Stomach smooth muscle (tissue), 2 donors: ENCODE data around the gene CHCHD6.

Experiments used
- H3K27ac ChIP-seq: one replicate; pipeline ENCODE4 v1.7.0; 2013; ENCODE audit warnings: mild to moderate bottlenecking, low read length, inconsistent platforms
- H3K27me3 ChIP-seq, 2 donors: one replicate each; pipeline ENCODE4 v1.7.0; 2013; ENCODE audit warnings: low read length in 2 of 2; ENCODE audit not compliant: insufficient read depth in 2 of 2, control insufficient read depth in 1 of 2
- H3K36me3 ChIP-seq, 2 donors: one replicate each; pipeline ENCODE4 v1.7.0; 2013; ENCODE audit warnings: low read length in 2 of 2; ENCODE audit not compliant: control insufficient read depth in 2 of 2, insufficient read depth in 2 of 2
- H3K4me1 ChIP-seq: one replicate; pipeline ENCODE4 v1.7.0; 2013; ENCODE audit warnings: low read length; ENCODE audit not compliant: control insufficient read depth, insufficient read depth
- H3K4me3 ChIP-seq, 2 donors: one replicate each; pipeline ENCODE4 v1.7.0; 2013; ENCODE audit warnings: low read length in 2 of 2
- H3K9ac ChIP-seq, 2 donors: one replicate each; pipeline ENCODE4 v1.7.0; 2013; ENCODE audit warnings: low read length in 2 of 2, mild to moderate bottlenecking in 1 of 2
- H3K9me3 ChIP-seq, 2 donors: one replicate each; pipeline ENCODE4 v1.7.0; 2013; ENCODE audit warnings: low read length in 2 of 2; ENCODE audit not compliant: control insufficient read depth in 2 of 2
- donor health status: healthy.
- donor health status: Pancreatic carcinoma.

Gene CHCHD6

DNA sequence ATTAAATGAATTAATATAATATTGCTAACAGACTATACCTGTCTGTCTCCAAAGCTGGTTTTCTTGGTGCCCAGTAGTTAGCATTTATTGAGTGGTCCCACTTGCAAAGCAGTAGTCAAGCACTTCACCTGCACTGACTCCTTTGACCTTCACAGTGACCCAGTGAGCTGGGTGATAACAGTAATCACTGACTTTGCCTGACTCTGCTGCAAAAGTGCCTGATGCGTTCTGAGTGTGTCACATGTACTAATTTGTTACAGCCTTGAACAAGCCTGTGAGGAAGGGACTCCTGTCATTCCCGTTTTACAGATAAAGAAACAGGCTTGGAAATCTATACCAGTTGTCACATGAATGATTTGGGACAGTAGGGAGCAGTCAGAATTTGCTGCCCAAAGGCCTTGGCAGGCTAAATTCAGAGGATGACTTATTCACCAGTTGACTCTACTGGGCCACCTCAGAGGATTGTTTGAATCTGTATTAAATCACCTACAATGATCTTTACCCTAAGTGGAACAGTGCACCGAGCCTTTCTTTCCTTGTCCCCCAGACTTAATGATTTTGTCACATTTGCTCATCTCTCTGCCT is 162.2 kb downstream of the CHCHD6 start:
- no peak overlapping the region for H3K27ac ChIP-seq
- no peaks in the 10 kb centered on the region for H3K36me3 ChIP-seq
- H3K9ac ChIP-seq: no peak overlapping the region
- H3K4me1 ChIP-seq: no peaks in the 10 kb centered on the region
- H3K27me3 ChIP-seq: no peaks in the 10 kb centered on the region
- H3K4me3 ChIP-seq: no peak overlapping the region
- no peaks in the 10 kb centered on the region for H3K9me3 ChIP-seq

GRCh38 chr3:126867190-126867862 is 163.3 kb downstream of the CHCHD6 start:
- Histone ChIP-seq H3K27ac (no peak overlapping the region), H3K36me3 (no peaks in the 10 kb centered on the region), H3K9me3 (no peaks in the 10 kb centered on the region), H3K4me3 (no peak overlapping the region), H3K27me3 (no peaks in the 10 kb centered on the region), H3K9ac (no peak overlapping the region), H3K4me1 (no peaks in the 10 kb centered on the region)

DNA sequence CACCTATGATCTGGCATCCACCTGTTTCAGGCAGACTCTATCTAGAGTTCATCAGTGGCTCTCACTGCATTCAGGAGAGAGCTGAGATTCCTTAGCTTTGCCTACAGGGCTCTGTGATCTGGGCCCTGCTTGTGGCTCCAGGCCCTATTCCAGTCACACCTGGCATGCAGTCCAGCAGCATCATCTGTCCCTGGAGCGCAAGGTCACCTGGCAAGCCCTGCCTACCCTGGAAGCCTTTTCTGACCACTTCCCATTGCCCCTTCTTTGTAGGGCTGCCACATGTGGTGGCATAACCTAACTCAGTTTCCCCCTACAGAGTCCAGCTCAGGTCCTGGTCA is 163.8 kb downstream of the CHCHD6 start:
- no peak overlapping the region for H3K4me3 ChIP-seq
- no peaks in the 10 kb centered on the region for H3K27me3 ChIP-seq
- H3K9ac ChIP-seq: no peak overlapping the region
- H3K36me3 ChIP-seq: no peaks in the 10 kb centered on the region
- no peaks in the 10 kb centered on the region for H3K4me1 ChIP-seq
- no peak overlapping the region for H3K27ac ChIP-seq
- no peaks in the 10 kb centered on the region for H3K9me3 ChIP-seq

DNA sequence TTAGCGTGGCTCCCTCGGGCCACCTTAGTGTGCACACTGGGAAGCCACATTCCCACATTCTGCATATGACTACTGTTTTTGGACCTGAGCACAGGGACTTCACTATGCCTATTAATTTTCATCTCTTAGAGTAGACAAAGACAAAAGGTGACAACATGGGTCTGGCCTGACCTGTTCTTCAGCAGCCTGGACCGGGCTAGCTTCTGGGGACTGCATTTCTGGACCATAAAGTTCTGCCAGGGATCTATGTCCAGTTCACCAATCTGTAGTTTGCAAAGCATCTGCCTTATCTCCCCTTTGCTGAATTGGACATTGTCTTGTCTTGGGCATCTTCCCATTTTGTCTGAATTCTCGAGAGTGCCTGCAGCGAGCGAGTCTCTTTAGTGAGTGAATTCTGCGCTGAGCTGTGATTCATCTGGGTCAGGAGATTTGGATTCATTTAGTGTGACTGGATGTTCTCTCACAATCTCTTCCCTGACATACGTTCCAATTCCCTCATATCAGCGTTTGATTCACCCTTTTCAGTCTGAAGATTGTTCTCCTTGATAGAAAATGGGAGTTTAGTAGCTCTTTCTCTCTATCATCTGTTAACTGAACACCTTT is 166.7 kb downstream of the CHCHD6 start:
- Histone ChIP-seq H3K4me1 (no peaks in the 10 kb centered on the region), H3K9ac (no peak overlapping the region), H3K9me3 (no peaks in the 10 kb centered on the region), H3K4me3 (no peak overlapping the region), H3K36me3 (no peaks in the 10 kb centered on the region), H3K27me3 (no peaks in the 10 kb centered on the region), H3K27ac (no peak overlapping the region)

- Histone ChIP-seq H3K27me3 (no peaks in the 10 kb centered on the region), H3K9ac (no peak overlapping the region)
Observed at GRCh38 chr3:126872701-126873342, 168.8 kb downstream of the CHCHD6 start.

GRCh38 chr3:126873416-126873815 is 169.4 kb downstream of the CHCHD6 start:
- Histone ChIP-seq H3K9ac (no peak overlapping the region), H3K4me1 (no peaks in the 10 kb centered on the region), H3K27ac (no peak overlapping the region), H3K9me3 (no peaks in the 10 kb centered on the region), H3K27me3 (no peaks in the 10 kb centered on the region), H3K4me3 (no peak overlapping the region), H3K36me3 (no peaks in the 10 kb centered on the region)

More at GRCh38 chr3:126872701-126873342, 168.8 kb downstream of the CHCHD6 start:
- no peak overlapping the region for H3K27ac ChIP-seq
- no peak overlapping the region for H3K4me3 ChIP-seq
- no peaks in the 10 kb centered on the region for H3K4me1 ChIP-seq
- no peaks in the 10 kb centered on the region for H3K36me3 ChIP-seq
- H3K9me3 ChIP-seq: no peaks in the 10 kb centered on the region

- Histone ChIP-seq H3K4me1 (peaks cover 4% of the 10 kb centered on the region), H3K9ac (no peak overlapping the region), H3K36me3 (no peaks in the 10 kb centered on the region), H3K27me3 (no peaks in the 10 kb centered on the region), H3K9me3 (no peaks in the 10 kb centered on the region), H3K27ac (no peak overlapping the region), H3K4me3 (no peak overlapping the region)
Observed at GRCh38 chr3:126878664-126879063, 174.6 kb downstream of the CHCHD6 start.

- Histone ChIP-seq H3K9me3 (no peaks in the 10 kb centered on the region), H3K4me1 (peaks cover 4% of the 10 kb centered on the region), H3K27me3 (no peaks in the 10 kb centered on the region), H3K4me3 (no peak overlapping the region), H3K27ac (no peak overlapping the region), H3K36me3 (no peaks in the 10 kb centered on the region), H3K9ac (no peak overlapping the region)
Observed at GRCh38 chr3:126880901-126881300, 176.9 kb downstream of the CHCHD6 start.

GRCh38 chr3:126881861-126882260 is 177.8 kb downstream of the CHCHD6 start:
- no peak overlapping the region for H3K4me3 ChIP-seq
- no peak overlapping the region for H3K9ac ChIP-seq
- peaks cover 4% of the 10 kb centered on the region for H3K4me1 ChIP-seq
- H3K36me3 ChIP-seq: no peaks in the 10 kb centered on the region
- no peak overlapping the region for H3K27ac ChIP-seq
- H3K9me3 ChIP-seq: no peaks in the 10 kb centered on the region
- no peaks in the 10 kb centered on the region for H3K27me3 ChIP-seq

GRCh38 chr3:126883241-126883640 is 179.2 kb downstream of the CHCHD6 start:
- Histone ChIP-seq H3K9me3 (no peaks in the 10 kb centered on the region), H3K4me1 (peaks cover 4% of the 10 kb centered on the region), H3K9ac (no peak overlapping the region), H3K36me3 (no peaks in the 10 kb centered on the region), H3K27ac (no peak overlapping the region), H3K4me3 (no peak overlapping the region), H3K27me3 (no peaks in the 10 kb centered on the region)

- Histone ChIP-seq H3K4me3 (no peak overlapping the region), H3K27ac (no peak overlapping the region), H3K9me3 (no peaks in the 10 kb centered on the region), H3K36me3 (no peaks in the 10 kb centered on the region), H3K4me1 (peaks cover 4% of the 10 kb centered on the region), H3K9ac (no peak overlapping the region), H3K27me3 (no peaks in the 10 kb centered on the region)
Observed at GRCh38 chr3:126885425-126885824, 181.4 kb downstream of the CHCHD6 start.
